Measurements from ENCODE around the gene NPTN.

- no peak for TF ChIP-seq SIN3A (IDR thresholded peaks at IDR 0.05; ENCODE audit: borderline replicate concordance, insufficient read depth, low read length)
- TF ChIP-seq, protein P1, sequence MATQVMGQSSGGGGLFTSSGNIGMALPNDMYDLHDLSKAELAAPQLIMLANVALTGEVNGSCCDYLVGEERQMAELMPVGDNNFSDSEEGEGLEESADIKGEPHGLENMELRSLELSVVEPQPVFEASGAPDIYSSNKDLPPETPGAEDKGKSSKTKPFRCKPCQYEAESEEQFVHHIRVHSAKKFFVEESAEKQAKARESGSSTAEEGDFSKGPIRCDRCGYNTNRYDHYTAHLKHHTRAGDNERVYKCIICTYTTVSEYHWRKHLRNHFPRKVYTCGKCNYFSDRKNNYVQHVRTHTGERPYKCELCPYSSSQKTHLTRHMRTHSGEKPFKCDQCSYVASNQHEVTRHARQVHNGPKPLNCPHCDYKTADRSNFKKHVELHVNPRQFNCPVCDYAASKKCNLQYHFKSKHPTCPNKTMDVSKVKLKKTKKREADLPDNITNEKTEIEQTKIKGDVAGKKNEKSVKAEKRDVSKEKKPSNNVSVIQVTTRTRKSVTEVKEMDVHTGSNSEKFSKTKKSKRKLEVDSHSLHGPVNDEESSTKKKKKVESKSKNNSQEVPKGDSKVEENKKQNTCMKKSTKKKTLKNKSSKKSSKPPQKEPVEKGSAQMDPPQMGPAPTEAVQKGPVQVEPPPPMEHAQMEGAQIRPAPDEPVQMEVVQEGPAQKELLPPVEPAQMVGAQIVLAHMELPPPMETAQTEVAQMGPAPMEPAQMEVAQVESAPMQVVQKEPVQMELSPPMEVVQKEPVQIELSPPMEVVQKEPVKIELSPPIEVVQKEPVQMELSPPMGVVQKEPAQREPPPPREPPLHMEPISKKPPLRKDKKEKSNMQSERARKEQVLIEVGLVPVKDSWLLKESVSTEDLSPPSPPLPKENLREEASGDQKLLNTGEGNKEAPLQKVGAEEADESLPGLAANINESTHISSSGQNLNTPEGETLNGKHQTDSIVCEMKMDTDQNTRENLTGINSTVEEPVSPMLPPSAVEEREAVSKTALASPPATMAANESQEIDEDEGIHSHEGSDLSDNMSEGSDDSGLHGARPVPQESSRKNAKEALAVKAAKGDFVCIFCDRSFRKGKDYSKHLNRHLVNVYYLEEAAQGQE (IDR thresholded peaks at IDR 0.05; ENCODE audit: insufficient read depth in 1 of 2, low read depth in 2 of 2, low read length in 2 of 2), result no peak
- TF ChIP-seq POLR2AphosphoS5 (IDR thresholded peaks at IDR 0.05; ENCODE audit: low read depth, low read length), result no peak
- no peak for TF ChIP-seq TAF1 (IDR thresholded peaks at IDR 0.05; ENCODE audit: borderline replicate concordance, insufficient read depth, low read length)
Observed at GRCh38 chr15:73571346-73571745, 61.8 kb downstream of the NPTN start.
